Stimulated activated CD4-positive, alpha-beta T cell treated with anti-CD3 and anti-CD28 coated beads, TNF-alpha, amount 100 ng/mL, for 48 hours (primary cell): Measurements from ENCODE around the gene NOC4L.
"Not testable (repeated sequence)": the region's sequence is repeated elsewhere in the genome, so short reads cannot be mapped to it uniquely, and the experiment has no call there.

Experiments used
- DNase-seq, 3 donors: peaks; one replicate each; pipeline ENCODE4 v3.0.0-alpha.2; 2020; ENCODE audit warnings: low read depth in 3 of 3

NOC4L gene

DNA sequence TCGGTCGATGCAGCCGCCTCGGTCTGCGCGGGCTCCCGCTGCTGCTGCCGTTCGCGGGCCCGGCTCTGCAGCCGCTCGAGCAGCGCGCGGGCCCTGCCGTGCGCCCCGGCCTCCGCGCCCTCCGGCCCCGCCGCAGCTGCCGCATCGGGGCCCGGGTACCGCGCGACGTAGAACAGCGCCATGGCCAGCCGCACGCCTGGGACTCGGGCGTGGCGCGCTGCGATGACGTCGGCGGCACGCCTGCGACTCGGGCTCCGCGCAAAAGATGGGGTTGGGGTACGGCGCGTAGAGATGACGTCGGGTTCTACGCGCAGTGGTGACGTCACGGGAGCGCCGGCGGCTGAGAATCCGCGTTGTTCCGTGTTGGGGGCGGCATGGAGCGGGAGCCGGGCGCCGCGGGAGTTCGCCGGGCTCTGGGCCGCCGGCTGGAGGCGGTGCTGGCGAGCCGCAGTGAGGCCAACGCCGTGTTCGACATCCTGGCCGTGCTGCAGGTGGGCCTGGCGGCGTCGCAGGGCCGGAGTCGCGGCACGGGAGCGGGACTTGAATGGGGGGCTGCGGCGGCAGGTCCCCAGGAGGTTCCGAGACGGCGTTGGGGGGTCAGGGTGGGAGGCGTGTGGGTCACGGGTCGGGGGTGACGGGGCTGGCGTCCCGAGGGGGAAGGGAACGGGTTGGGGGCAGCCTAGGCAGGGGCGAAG lies at the start of gene NOC4L, which contains the start of gene DDX51:
TSS of gene NOC4L (plus strand) at position 343 of the 695 bp plus-strand sequence. CDS start at position 375, 32 bp downstream.
TSS of gene DDX51 (minus strand) at position 205 of the 695 bp plus-strand sequence. CDS start at position 182, 23 bp downstream.
- peak; percentile 88 to 92 (median 91) for DNase-seq

DNA sequence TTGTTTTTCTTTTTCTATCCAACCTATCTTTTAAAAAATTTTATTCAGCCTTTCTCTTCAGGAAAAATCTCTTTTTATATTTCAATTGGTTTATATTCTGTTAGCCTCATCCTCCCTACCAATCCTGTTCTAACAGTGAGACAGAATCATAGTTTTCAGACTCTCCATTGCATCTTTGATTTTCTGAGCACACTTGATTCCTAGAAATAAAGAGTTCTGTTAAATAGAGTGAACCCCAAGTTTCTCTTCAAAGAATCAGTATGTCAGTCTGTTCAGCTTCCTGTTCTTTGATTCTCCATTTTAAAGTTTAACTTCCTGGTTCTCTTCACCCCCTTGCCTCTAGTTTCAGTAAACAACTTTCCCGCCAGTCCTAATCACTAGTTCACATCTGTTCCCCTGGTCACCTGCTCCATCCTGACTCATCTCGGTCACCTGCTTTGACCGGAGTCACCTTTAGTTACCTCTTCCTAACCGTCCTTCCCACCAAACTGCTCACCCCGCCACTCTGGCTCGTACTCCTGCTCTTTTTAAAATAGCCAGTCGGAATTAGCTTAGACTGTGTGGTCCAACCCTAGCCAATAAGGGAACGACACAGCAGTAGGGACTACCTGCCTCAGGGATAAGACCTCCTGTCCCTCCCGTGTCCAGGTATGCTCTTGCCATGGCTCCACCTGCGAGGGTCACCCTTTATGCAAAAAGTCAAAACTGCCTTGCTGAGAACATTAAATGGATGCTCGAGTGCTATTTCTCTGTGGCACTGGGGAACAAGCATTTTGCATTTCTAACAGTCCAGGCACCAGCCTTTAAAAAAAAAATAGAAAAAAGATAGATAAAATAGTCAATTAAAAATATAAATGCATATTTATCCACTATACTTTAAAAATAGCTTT lies 48.5 kb upstream of the NOC4L start:
- DNase-seq = no peak

DNA sequence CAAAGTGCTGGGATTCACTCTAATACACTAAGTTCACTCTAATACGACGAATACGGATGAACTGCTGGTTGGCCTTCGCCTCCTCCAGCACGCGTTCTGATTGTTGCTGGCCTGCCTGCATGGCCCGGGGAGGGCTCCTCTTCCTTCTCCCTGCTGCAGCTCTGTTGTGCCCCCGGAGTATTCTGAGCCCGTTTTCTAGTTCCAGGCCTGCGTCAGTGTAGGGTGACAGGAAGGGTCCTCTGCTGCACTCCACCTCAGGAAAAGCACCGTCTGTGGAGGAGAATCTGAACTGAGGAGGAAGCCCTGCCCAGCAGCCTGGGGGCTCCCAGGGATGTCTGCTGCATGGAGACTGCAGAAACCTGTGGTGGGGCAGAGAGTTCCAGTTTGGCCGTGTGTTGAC lies 44.5 kb upstream of the NOC4L start:
- no peak for DNase-seq

GRCh38 chr12:132100306-132101065 lies 43.8 kb upstream of the NOC4L start:
- DNase-seq = no peak

- no peak for DNase-seq
Observed at GRCh38 chr12:132102297-132102696, 42.0 kb upstream of the NOC4L start.

GRCh38 chr12:132103072-132103471 lies 41.2 kb upstream of the NOC4L start:
- not testable (repeated sequence) for DNase-seq

GRCh38 chr12:132103542-132104308 lies 40.5 kb upstream of the NOC4L start:
- DNase-seq = no peak

GRCh38 chr12:132105467-132105866 lies 38.8 kb upstream of the NOC4L start:
- no peak for DNase-seq

GRCh38 chr12:132106921-132107320 lies 37.3 kb upstream of the NOC4L start:
- no peak for DNase-seq

DNA sequence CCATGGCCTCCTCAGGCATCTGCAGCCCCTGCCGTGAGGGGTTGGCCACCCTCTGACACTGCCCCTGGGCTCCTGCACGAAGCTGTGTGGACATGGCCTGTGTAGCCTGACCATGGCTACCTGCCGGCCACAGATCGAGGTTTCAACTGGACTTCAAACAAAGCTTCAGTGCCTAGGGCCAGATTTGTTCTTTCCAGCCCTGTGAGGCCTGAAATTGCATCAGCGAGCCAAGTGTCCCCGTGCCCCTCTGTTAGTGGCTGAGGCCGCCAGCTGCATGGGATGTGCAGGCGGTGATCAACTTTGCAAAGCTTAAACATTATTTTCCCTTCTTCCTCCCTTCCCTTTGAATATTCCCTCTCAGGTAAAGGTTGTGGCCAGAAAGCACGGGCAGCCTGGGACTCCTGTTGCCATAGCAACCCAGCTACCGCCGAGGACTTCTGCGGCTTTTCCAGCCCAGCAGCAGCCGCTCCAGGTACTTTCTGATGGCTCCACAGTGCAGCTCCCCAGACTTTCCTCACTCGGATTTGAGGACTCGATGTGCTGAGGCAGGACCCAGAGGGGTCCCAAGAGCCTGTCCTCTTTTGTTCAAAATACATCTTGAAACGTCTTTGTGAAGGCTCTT lies 35.9 kb upstream of the NOC4L start:
- no peak for DNase-seq

DNA sequence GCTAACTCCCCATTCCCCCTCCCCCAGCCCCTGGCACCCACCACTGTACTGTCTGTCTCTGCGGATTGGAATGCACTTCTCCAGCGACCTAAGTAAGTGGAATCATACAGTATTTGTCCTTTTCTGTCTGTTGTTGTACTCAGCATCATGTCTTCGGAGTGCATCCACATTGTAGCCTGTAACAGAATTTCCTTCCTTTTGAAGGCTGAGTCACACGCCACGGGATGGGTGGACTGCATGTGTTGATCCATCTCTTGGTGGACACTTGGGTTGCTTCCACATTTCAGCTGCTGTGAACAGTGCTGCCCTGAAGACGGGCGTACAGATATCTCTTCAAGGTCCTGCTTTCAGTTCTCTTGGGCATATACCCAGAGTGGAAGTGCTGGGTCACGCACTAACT lies 34.5 kb upstream of the NOC4L start:
- DNase-seq = no peak

GRCh38 chr12:132110677-132111076 lies 33.6 kb upstream of the NOC4L start:
- no peak for DNase-seq

- DNase-seq = no peak
Observed at GRCh38 chr12:132111654-132112304, 32.5 kb upstream of the NOC4L start.

- no peak for DNase-seq
Observed at GRCh38 chr12:132114667-132115066, 29.6 kb upstream of the NOC4L start.

DNA sequence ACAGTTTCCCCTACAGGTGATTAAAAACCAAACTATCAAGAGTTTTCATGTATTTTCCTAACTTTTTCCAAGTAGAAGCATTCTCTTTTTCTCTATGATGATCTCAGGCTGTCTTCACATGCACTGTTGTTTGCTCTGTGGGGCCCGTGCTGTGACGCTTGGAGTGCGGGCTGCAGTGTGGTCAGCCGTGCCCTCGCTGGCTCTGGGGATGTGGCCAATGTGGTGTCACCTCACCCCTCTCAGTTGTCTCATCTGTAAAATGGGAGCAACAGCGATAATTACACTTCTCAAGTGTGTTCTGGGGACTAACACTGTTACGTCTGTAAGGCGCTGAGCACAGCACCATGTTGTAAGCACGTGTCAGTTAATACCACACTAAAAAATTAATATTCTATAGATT lies 28.8 kb upstream of the NOC4L start:
- no peak for DNase-seq

DNA sequence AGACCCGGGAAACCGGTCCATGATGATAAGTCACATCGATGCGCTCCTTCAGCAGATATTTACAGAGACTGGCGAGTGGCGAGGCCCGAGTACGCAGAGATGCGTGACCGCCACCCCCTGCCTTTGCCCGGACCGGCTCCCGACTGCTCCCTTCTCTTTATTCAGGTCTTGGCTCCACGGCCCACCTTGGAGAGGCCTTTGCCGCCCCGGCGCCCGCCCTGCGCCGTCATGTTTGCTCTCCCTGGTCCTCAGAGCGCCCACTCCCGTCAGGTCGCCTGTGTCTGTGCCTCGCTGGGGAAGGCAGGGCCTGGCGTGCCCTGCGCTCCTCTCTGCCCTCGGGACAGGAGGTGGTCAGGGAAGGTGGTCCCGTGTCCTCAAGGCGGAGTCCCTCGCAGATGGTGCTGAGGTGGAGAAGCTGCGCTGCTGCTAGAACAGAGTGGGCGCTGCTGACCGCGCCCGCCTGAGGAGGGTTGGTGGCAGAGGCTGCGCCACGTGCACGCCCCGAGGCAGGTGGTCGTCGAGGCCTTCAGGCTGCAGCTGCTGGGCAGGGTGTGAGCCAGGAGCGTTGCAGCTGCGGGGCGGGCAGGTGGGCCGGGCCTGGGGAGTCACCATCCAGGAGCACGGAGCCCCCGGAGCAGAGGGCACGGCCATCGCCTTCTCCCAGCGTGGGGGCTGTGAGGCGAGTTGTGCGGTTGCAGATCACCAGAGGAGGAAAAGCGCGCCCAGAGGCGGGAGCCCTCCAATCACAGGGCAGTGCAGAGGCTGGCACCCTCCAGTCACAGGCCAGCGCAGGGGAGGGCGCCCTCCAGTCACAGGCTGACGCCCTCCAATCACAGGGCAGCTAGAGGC lies 27.3 kb upstream of the NOC4L start:
- DNase-seq = no peak

DNA sequence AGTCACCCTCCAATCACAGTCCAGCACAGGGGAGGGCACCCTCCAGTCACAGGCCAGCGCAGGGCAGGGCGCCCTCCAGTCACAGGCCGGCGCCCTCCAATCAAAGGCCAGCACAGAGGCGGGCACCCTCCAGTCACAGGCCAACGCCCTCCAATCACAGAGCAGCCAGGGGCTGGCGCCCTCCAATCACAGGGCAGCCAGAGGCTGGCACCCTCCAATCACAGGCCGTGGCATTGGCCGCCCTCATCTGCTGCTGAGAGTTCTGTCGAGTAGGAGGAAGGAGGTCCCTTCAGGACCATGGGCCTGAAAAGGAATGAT lies 26.7 kb upstream of the NOC4L start:
- DNase-seq = no peak

DNA sequence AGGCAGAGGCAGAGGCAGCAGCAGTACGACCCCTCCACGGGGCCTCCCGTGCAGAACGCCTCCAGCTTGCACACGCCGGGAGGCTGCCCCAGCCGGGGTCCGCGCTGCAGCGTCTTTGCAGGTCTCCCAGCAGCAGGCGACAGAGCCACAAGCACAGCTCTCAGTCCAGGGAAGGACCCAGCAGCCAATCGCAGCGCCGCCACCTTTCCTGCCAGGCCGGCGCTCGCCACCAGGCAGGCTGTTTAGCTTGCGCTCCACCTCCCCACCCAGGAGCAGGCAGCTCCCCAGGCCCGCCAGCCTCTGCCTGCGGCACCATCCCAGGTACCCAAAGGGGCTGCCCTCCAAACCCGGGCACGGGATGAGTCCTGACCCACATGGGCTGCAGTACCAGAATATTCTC lies 25.4 kb upstream of the NOC4L start:
- no peak for DNase-seq

GRCh38 chr12:132121283-132121682 lies 23.0 kb upstream of the NOC4L start:
- DNase-seq = no peak
